ENCODE results near the gene KDM2A.

The KDM2A gene

GRCh38 chr11:67262731-67263675 is 143.9 kb downstream of the KDM2A start:
- peak; percentile 79 for DNase-seq

- no peak for DNase-seq
Measured at GRCh38 chr11:67264260-67264659, 145.2 kb downstream of the KDM2A start.

GRCh38 chr11:67264877-67265632 is 146.0 kb downstream of the KDM2A start:
- DNase-seq = no peak

- peak; percentile 84 for DNase-seq
Measured at GRCh38 chr11:67265633-67266448, 146.8 kb downstream of the KDM2A start.

GRCh38 chr11:67266449-67267187 is 147.6 kb downstream of the KDM2A start, which contains the start of gene GRK2:
GRK2 (plus strand) TSS chr11:67266473; CDS start chr11:67266700, 227 bp downstream.
- peak; percentile 56 for DNase-seq

GRCh38 chr11:67267188-67268080 is 148.4 kb downstream of the KDM2A start:
- DNase-seq = no peak

- peak; percentile 70 for DNase-seq
Measured at GRCh38 chr11:67268081-67268961, 149.3 kb downstream of the KDM2A start.

- DNase-seq = no peak
Measured at GRCh38 chr11:67268962-67269268, 149.9 kb downstream of the KDM2A start.

- no peak for DNase-seq
Measured at GRCh38 chr11:67269401-67270255, 150.6 kb downstream of the KDM2A start.

GRCh38 chr11:67270256-67271204 is 151.5 kb downstream of the KDM2A start:
- no peak for DNase-seq

- DNase-seq = no peak
Measured at GRCh38 chr11:67271205-67271540, 152.1 kb downstream of the KDM2A start.

- peak; percentile 66 for DNase-seq
Measured at GRCh38 chr11:67271541-67272284, 152.7 kb downstream of the KDM2A start.

GRCh38 chr11:67272327-67273259 is 153.5 kb downstream of the KDM2A start:
- DNase-seq = no peak

- no peak for DNase-seq
Measured at GRCh38 chr11:67273260-67273990, 154.4 kb downstream of the KDM2A start.
